Measurements from ENCODE around the gene AKAP6.

The AKAP6 gene

GRCh38 chr14:32477396-32477795 lies 148.3 kb downstream of the AKAP6 start:
- no peak for DNase-seq (ENCODE audit: low read depth in 2 of 2)

- no peak for DNase-seq (ENCODE audit: low read depth in 2 of 2)
Observed at GRCh38 chr14:32478050-32478449, 149.0 kb downstream of the AKAP6 start.

- no peak for DNase-seq (ENCODE audit: low read depth in 2 of 2)
Observed at GRCh38 chr14:32480337-32480736, 151.2 kb downstream of the AKAP6 start.

- no peak for DNase-seq (ENCODE audit: low read depth in 2 of 2)
Observed at GRCh38 chr14:32481707-32482106, 152.6 kb downstream of the AKAP6 start.

- no peak for DNase-seq (ENCODE audit: low read depth in 2 of 2)
Observed at GRCh38 chr14:32491416-32492016, 162.4 kb downstream of the AKAP6 start.

- DNase-seq (ENCODE audit: low read depth in 2 of 2): no peak
Observed at GRCh38 chr14:32492457-32492856, 163.4 kb downstream of the AKAP6 start.

GRCh38 chr14:32494609-32495434 lies 165.7 kb downstream of the AKAP6 start:
- no peak for DNase-seq (ENCODE audit: low read depth in 2 of 2)

- DNase-seq (ENCODE audit: low read depth in 2 of 2): no peak
Observed at GRCh38 chr14:32495435-32495734, 166.3 kb downstream of the AKAP6 start.

GRCh38 chr14:32497248-32497647 lies 168.2 kb downstream of the AKAP6 start:
- no peak for DNase-seq (ENCODE audit: low read depth in 2 of 2)

- no peak for DNase-seq (ENCODE audit: low read depth in 2 of 2)
Observed at GRCh38 chr14:32507029-32507984, 178.2 kb downstream of the AKAP6 start.

- DNase-seq (ENCODE audit: low read depth in 2 of 2): no peak
Observed at GRCh38 chr14:32508281-32508680, 179.2 kb downstream of the AKAP6 start.

- no peak for DNase-seq (ENCODE audit: low read depth in 2 of 2)
Observed at GRCh38 chr14:32509632-32510187, 180.6 kb downstream of the AKAP6 start.

GRCh38 chr14:32510815-32511214 lies 181.7 kb downstream of the AKAP6 start:
- DNase-seq (ENCODE audit: low read depth in 2 of 2): no peak

GRCh38 chr14:32512348-32512747 lies 183.2 kb downstream of the AKAP6 start:
- DNase-seq (ENCODE audit: low read depth in 2 of 2): no peak

GRCh38 chr14:32512813-32513212 lies 183.7 kb downstream of the AKAP6 start:
- DNase-seq (ENCODE audit: low read depth in 2 of 2): no peak

GRCh38 chr14:32513571-32514009 lies 184.5 kb downstream of the AKAP6 start:
- DNase-seq (ENCODE audit: low read depth in 2 of 2): no peak

GRCh38 chr14:32514236-32514635 lies 185.1 kb downstream of the AKAP6 start:
- DNase-seq (ENCODE audit: low read depth in 2 of 2): no peak

GRCh38 chr14:32514681-32515080 lies 185.6 kb downstream of the AKAP6 start:
- no peak for DNase-seq (ENCODE audit: low read depth in 2 of 2)

- DNase-seq (ENCODE audit: low read depth in 2 of 2): no peak
Observed at GRCh38 chr14:32524609-32525375, 195.7 kb downstream of the AKAP6 start.

GRCh38 chr14:32525591-32525990 lies 196.5 kb downstream of the AKAP6 start:
- DNase-seq (ENCODE audit: low read depth in 2 of 2): no peak

- DNase-seq (ENCODE audit: low read depth in 2 of 2): no peak
Observed at GRCh38 chr14:32530800-32531199, 201.7 kb downstream of the AKAP6 start.
